MCF 10A (cell line): ENCODE measurements around the gene DNAI2. TPM values are rescaled to one million over a fixed set of nuclear protein-coding genes. Genes with fewer than 3 reads are reported as not detected.

Source experiments
- BruUV-seq: library from RNA; stranded (reverse); fragments of 400-500 nt; replicated peaks from 2 replicates; lab custom pipeline; 2021; lab: Mats Ljungman, UMichigan
- CTCF ChIA-PET: fragments of 300-600 bp; sonication (Branson Sonifier 250); formaldehyde crosslinking; extraction: SDS; loops from one replicate; lab custom pipeline; 2021; ENCODE audit warnings: antibody characterized with exemption, inconsistent platforms; lab: Yijun Ruan, JAX
- POLR2A ChIA-PET: fragments of 300-600, 350-650 bp; sonication (Branson Sonifier 250); formaldehyde crosslinking; extraction: SDS; loops from one replicate; lab custom pipeline; 2020; ENCODE audit warnings: antibody characterized with exemption, inconsistent platforms; lab: Yijun Ruan, JAX
- DNase-seq: peaks from one replicate; pipeline ENCODE4 v3.0.0-alpha.2; 2018; ENCODE audit not compliant: unreplicated experiment
- H3K27ac Mint-ChIP-seq: one replicate; pipeline ENCODE4 v1.8.0; 2022; ENCODE audit warnings: mild to moderate bottlenecking, low read depth, mixed read lengths; ENCODE audit not compliant: unreplicated experiment
- H3K27me3 Mint-ChIP-seq: one replicate; pipeline ENCODE4 v1.8.0; 2022; ENCODE audit warnings: mixed read lengths; ENCODE audit not compliant: insufficient read depth, unreplicated experiment
- H3K36me3 Mint-ChIP-seq: one replicate; pipeline ENCODE4 v1.8.0; 2022; ENCODE audit warnings: mild to moderate bottlenecking, moderate library complexity, mixed read lengths; ENCODE audit not compliant: insufficient read depth, unreplicated experiment
- H3K4me1 Mint-ChIP-seq: one replicate; pipeline ENCODE4 v1.8.0; 2022; ENCODE audit warnings: mixed read lengths; ENCODE audit not compliant: insufficient read depth, unreplicated experiment
- H3K4me3 Mint-ChIP-seq: one replicate; pipeline ENCODE4 v1.8.0; 2022; ENCODE audit warnings: mild to moderate bottlenecking, moderate library complexity, mixed read lengths; ENCODE audit not compliant: unreplicated experiment
- H3K9me3 Mint-ChIP-seq: one replicate; pipeline ENCODE4 v1.8.0; 2022; ENCODE audit warnings: mixed read lengths; ENCODE audit not compliant: unreplicated experiment
- CTCF ChIP-seq: fragments of 200-600 bp; IDR thresholded peaks from one replicate; pipeline ENCODE4 v1.8.0; 2022; ENCODE audit warnings: antibody characterized with exemption, mild to moderate bottlenecking; ENCODE audit not compliant: unreplicated experiment
- intact Hi-C: fragments of 100-400 bp; cut with micrococcal nuclease; formaldehyde crosslinking; loops from 2 replicates; pipeline ENCODE4 v1.14.1; 2022
- total RNA-seq: library from RNA; stranded (reverse); gene quantifications from 2 replicates; pipeline ENCODE4 v1.2.3, GENCODE V29; 2022

DNAI2 gene
- total RNA-seq, 1 experiment from 2014 or later = not detected

GRCh38 chr17:74309902-74310301 lies 35.9 kb downstream of the DNAI2 start:
- no TSS peak for BruUV-seq
- intact Hi-C loops = no loop called here
- Mint-ChIP-seq H3K27ac (no peak overlapping the region), H3K4me1 (peaks cover 6% of the 10 kb centered on the region), H3K9me3 (peaks cover 18% of the 10 kb centered on the region), H3K36me3 (no peaks in the 10 kb centered on the region), H3K27me3 (peaks cover 26% of the 10 kb centered on the region), H3K4me3 (no peak overlapping the region)
- ChIA-PET CTCF (interaction anchor here (0.6 to 0.7 kb wide), 2 partner anchors 86 to 444 kb away, joined by 3 read pairs; no protein-coding TSS in a partner anchor), POLR2A (no interaction called here)
- DNase-seq = no peak
- no peak for TF ChIP-seq CTCF

- ChIA-PET CTCF (interaction anchor here (2.5 kb wide), 1 partner anchor 15 kb away, joined by 6 read pairs; no protein-coding TSS in a partner anchor), POLR2A (interaction anchor here (0.6 kb wide), 1 partner anchor 98 kb away, joined by 4 read pairs; no protein-coding TSS in a partner anchor)
- TF ChIP-seq CTCF = no peak
- H3K4me3 Mint-ChIP-seq = no peak overlapping the region
- no peak for DNase-seq
- no peak overlapping the region for H3K27ac Mint-ChIP-seq
- H3K36me3 Mint-ChIP-seq = no peaks in the 10 kb centered on the region
- H3K9me3 Mint-ChIP-seq = peaks cover 18% of the 10 kb centered on the region
- no TSS peak for BruUV-seq
- H3K4me1 Mint-ChIP-seq = no peaks in the 10 kb centered on the region
- H3K27me3 Mint-ChIP-seq = peaks cover 26% of the 10 kb centered on the region
- intact Hi-C loops = no loop called here
These were observed 40.8 kb downstream of the DNAI2 start for GRCh38 chr17:74314877-74315276.

GRCh38 chr17:74316220-74316619 lies 42.2 kb downstream of the DNAI2 start:
- no TSS peak for BruUV-seq
- Mint-ChIP-seq H3K27me3 (peaks cover 39% of the 10 kb centered on the region), H3K4me3 (no peak overlapping the region), H3K27ac (no peak overlapping the region), H3K4me1 (no peaks in the 10 kb centered on the region), H3K36me3 (no peaks in the 10 kb centered on the region), H3K9me3 (peaks cover 18% of the 10 kb centered on the region)
- no peak for DNase-seq
- CTCF ChIA-PET = interaction anchor here (2.5 kb wide), 1 partner anchor 17 kb away, joined by 6 read pairs; no protein-coding TSS in a partner anchor
- TF ChIP-seq CTCF = no peak
- intact Hi-C loops = no loop called here
- POLR2A ChIA-PET = no interaction called here

GRCh38 chr17:74317071-74317470 lies 43.0 kb downstream of the DNAI2 start:
- Mint-ChIP-seq H3K4me1 (no peaks in the 10 kb centered on the region), H3K4me3 (no peak overlapping the region), H3K9me3 (peaks cover 23% of the 10 kb centered on the region), H3K27ac (no peak overlapping the region), H3K36me3 (no peaks in the 10 kb centered on the region), H3K27me3 (peaks cover 48% of the 10 kb centered on the region)
- POLR2A ChIA-PET = no interaction called here
- no peak for DNase-seq
- intact Hi-C loops = no loop called here
- no TSS peak for BruUV-seq
- CTCF ChIA-PET = no interaction called here
- TF ChIP-seq CTCF = no peak
